SU-DHL-6 (cell line): ENCODE measurements around the gene ADA.

ENCODE experiments used
- CTCF ChIP-seq: fragments of 200-600 bp; sonication (generic); IDR thresholded peaks from one replicate; pipeline ENCODE4 v1.5.1; 2017; ENCODE audit warnings: antibody characterized with exemption, mild to moderate bottlenecking, low read length, moderate library complexity; ENCODE audit not compliant: insufficient read depth, poor library complexity, severe bottlenecking
- EZH2phosphoT487 ChIP-seq: fragments of 200-600 bp; sonication (generic), shearing (Covaris generic); conservative IDR thresholded peaks from 2 replicates; pipeline ENCODE4 v1.6.1; 2018; ENCODE audit warnings: mild to moderate bottlenecking, antibody characterized with exemption, low read length, moderate library complexity, mixed read lengths

- TF ChIP-seq CTCF (no peak), EZH2phosphoT487 (no peak)
These were observed 49.7 kb downstream of the ADA start for GRCh38 chr20:44601801-44602204.
